Mucosa of stomach (tissue), 1 donor: Measurements from ENCODE around the gene PLEKHO2.

Experiments used
- H3K27me3 ChIP-seq: one replicate; pipeline ENCODE4 v1.7.0; 2013; ENCODE audit warnings: mild to moderate bottlenecking, low read length; ENCODE audit not compliant: control insufficient read depth, insufficient read depth
- H3K36me3 ChIP-seq: one replicate; pipeline ENCODE4 v1.7.0; 2013; ENCODE audit warnings: low read length; ENCODE audit not compliant: control insufficient read depth, insufficient read depth
- H3K4me1 ChIP-seq: one replicate; pipeline ENCODE4 v1.7.0; 2013; ENCODE audit warnings: mild to moderate bottlenecking, low read length; ENCODE audit not compliant: control insufficient read depth, insufficient read depth
- H3K4me3 ChIP-seq: one replicate; pipeline ENCODE4 v1.7.0; 2013; ENCODE audit warnings: low read length
- H3K9ac ChIP-seq: one replicate; pipeline ENCODE4 v1.7.0; 2013; ENCODE audit warnings: mild to moderate bottlenecking, low read length, moderate library complexity
- H3K9me3 ChIP-seq: one replicate; pipeline ENCODE4 v1.7.0; 2013; ENCODE audit warnings: mild to moderate bottlenecking, low read length, moderate library complexity; ENCODE audit not compliant: control insufficient read depth
- donor health status: Pancreatic carcinoma.

The PLEKHO2 gene

DNA sequence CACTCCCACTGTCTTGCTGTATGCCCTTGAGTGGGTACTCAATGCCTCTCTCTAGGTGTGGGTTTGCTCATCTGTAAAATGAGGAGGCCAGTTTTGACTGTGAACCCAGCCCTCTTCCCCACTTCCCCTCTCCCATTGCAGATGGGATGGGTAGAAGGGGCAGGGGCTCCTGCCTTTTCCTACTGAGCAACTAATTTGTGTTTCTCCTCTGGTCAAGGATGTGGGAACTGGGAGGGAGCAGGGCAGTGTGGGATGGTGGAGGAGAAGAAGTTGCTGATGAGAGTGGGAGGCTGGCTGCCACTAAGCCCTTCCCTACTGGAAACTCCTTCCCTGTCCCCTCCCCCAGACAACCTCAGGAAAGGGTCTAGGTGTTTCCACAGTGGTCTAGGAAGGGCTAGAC, 49.8 kb downstream of the PLEKHO2 start:
- Histone ChIP-seq H3K9ac (no peak overlapping the region), H3K27me3 (no peaks in the 10 kb centered on the region), H3K4me1 (peaks cover 25% of the 10 kb centered on the region), H3K36me3 (no peaks in the 10 kb centered on the region), H3K9me3 (no peaks in the 10 kb centered on the region), H3K4me3 (no peak overlapping the region)

DNA sequence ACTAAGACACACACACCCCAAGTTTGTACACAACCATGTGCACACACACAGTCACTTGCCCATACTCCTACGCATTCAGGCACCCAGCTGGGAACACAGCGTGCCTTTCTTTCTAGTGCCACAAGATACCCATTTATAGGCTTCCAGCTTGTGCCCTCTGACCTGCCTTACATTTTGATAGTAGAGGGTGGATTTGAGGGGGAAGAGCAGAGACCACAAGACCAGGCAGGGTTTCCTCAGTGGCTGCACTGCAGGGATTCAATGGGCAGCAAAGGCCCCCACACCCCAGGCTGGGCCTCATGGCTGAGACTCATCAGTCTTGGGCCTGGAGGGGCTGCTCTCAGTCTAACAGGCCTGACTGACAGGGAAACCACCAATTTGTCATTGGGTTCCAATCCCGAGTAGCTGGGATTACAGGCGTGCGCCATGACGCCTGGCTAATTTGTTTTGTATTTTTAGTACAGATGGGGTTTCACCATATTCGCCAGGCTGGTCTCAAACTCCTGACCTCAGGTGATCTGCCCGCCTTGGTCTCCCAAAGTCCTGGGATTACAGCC, 51.2 kb downstream of the PLEKHO2 start:
- Histone ChIP-seq H3K4me1 (peaks cover 39% of the 10 kb centered on the region), H3K4me3 (no peak overlapping the region), H3K9ac (peak overlapping the region; percentile 61), H3K36me3 (no peaks in the 10 kb centered on the region), H3K9me3 (no peaks in the 10 kb centered on the region), H3K27me3 (no peaks in the 10 kb centered on the region)

DNA sequence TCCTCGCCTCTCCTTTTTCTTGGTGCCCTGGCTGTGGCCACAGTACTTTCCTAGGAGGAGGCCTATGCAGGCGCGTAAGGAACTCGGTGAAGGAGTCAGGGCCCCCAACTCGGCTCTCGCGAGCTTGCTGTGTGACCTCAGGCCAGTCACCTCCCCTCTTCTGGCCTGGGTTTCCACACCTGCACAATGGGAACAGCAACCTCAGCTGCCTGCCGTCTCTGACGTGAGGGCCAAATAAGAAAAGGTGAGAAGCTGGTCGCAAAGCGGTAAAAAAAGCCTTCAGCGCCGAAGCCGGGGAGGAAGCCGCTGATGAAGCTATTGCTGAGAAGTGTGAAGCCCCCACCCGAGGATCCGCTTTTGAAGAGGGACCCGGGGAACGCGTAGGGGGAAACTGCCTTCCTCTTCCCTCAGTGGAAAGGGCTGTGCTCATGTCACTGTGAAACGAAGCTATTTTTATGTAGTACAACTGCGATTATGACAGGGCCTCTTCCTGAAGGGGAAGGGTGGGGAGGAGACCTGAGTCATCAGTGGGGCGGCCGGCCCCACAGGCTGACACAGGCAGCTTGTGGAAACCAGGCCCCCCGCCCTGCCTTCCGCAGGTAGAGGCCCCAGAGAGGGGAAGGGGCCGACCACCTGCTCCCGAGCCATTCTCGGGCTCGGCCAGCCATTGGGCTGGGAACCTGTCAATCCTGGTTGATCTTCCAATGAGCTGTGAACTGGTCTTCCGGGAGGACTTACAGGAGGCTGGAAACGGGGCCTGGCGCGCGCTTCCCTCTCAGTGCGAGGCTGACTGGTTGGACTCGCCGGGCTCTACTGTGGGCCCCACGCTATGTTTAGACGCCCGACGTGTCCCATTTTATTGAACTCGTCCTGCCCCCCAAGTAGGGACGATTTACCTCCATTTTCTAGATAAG, 52.0 kb downstream of the PLEKHO2 start:
- H3K9ac ChIP-seq: peak overlapping the region; percentile 61
- no peak overlapping the region for H3K4me3 ChIP-seq
- H3K4me1 ChIP-seq: peaks cover 42% of the 10 kb centered on the region

DNA sequence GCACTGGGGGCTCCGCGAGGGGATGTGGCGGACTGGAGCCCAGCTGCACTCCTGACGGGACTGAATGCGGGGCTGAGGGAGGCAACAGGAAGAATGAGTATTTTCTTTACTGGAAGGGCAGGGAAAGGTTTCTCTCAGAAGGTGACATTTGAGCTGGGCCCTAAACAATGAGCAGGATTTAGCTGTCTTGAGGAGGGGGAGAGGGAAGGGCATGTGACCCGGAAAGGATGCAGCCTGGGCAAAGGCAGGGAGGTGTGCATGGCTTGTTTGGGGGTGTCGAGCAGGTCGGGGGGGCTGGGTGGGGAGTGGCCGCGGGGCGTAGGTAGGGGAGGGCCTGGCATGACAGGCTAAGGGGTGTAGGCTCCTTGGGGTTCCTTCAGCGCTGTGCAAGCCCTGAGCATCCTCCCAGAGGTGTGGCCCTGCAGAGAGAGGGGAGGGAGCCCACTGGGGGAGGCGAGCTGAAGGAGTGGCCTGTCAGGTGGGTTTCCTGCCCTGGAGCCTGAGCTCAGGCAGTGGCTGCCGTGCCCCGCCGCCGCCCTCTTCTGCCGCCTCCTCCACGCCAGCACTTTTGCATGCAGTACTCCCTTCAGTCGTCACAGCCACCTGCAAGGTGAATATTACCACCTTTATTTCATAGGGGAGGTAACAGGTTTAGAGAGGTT, 52.8 kb downstream of the PLEKHO2 start:
- H3K4me3 ChIP-seq: no peak overlapping the region
- H3K9ac ChIP-seq: peak overlapping the region; percentile 61
- peaks cover 42% of the 10 kb centered on the region for H3K4me1 ChIP-seq
- no peaks in the 10 kb centered on the region for H3K27me3 ChIP-seq
- H3K36me3 ChIP-seq: no peaks in the 10 kb centered on the region
- H3K9me3 ChIP-seq: no peaks in the 10 kb centered on the region

More for the DNA sequence above, 52.0 kb downstream of the PLEKHO2 start:
- H3K27me3 ChIP-seq: no peaks in the 10 kb centered on the region
- H3K36me3 ChIP-seq: no peaks in the 10 kb centered on the region
- H3K9me3 ChIP-seq: no peaks in the 10 kb centered on the region

DNA sequence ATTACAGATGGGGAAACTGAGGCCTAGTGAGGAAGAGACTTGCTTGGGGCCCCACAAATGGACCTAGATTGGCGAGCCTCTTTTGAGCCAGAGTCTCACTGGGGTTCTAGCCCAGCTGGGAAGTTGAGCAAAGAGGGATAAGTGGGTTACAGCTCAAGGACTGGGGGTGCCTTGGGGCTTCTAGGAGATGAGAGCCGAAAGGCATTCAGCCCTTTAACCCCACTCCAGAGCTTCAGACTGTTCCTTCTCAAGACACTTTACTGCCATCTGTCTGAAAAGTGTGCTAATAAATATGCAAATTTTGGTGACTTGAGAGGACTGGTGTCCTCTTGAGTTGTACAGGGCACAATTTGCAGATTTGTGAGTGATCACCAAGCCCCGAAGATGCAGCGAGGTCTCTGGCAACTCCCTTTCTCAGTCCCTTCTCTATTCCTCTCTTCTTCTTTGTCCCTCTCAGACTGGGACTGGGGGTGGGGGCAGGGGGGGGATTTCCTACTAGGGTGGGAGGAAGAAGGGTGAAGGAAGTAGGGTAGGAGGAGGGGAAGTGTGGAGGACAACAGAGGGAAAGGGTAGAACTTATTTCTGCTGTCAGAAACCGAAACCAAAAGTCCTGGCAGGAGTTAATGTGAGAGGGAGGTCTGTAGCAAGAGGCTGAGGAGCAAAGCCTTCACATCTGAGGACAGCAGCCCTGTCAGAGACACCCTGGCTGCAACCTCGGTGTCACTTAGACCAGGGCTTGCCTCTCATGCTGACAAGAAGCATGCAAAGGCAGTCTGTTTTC, 53.8 kb downstream of the PLEKHO2 start:
- no peaks in the 10 kb centered on the region for H3K36me3 ChIP-seq
- peak overlapping the region; percentile 45 for H3K9ac ChIP-seq
- no peaks in the 10 kb centered on the region for H3K27me3 ChIP-seq
- no peaks in the 10 kb centered on the region for H3K9me3 ChIP-seq
- no peak overlapping the region for H3K4me3 ChIP-seq
- H3K4me1 ChIP-seq: peaks cover 42% of the 10 kb centered on the region

DNA sequence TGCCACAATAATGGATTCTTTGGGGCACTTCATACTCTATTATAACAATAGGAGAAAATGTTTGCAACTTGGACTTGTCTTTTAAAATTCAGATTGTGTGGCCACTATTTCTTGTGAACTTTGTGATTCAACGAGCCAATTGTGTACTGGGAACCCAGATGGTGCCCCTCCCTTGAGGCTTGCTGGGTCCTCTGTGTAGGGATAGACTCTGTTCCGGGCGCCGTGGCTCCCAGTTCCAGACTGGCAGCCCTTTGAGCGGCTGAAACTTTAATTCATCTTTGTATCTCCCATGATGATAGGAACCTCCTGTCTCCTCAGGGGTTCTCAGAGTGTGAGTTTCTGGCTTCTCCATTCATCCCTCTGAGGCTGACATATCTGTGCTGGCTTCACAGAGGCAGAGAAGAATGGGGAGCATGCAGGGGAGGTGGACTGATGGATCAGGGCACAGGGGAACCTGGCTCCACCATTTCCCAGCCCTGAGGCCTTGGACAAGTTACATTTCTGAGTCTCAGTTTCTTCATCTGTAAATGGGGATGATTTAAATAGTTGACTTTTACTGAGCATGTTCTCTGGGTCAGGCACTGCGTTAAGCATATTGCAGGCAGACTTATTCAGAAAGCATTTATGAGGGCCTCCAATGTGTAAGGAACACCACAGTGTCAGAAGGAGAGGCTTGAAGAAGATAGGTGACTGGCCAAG, 54.8 kb downstream of the PLEKHO2 start:
- Histone ChIP-seq H3K4me3 (no peak overlapping the region), H3K9ac (no peak overlapping the region), H3K9me3 (no peaks in the 10 kb centered on the region), H3K36me3 (no peaks in the 10 kb centered on the region), H3K4me1 (peaks cover 42% of the 10 kb centered on the region), H3K27me3 (no peaks in the 10 kb centered on the region)

DNA sequence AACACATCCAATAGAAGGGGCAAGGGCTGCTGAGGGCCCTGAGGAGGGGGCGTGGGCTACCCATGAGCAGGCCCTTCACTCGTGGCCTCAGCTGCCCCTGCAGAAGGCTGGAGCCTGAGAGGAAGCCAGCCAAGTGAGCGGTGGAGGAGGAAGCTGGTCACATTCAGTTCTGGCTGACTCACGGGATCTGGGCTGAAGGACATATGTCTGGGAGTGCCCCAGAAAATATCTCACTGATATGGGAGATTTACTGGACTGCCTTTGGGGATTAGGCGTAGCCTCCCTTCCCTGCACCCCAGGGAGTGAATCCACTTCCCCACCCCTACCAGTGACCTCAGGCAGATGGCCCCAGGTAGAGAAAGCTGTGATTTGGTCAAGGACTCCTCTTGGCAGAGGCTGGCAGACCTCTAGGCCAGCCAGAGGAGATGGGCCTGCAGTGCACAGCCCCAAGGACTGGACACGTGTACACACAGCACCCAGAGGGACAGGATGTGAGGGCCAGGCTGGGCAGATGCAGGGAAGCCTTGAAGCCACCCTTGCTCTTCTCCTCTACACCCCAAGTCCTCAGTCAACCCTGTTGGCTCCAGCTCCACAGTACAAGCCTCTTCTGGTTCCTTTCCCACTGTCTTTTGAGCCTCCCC, 55.8 kb downstream of the PLEKHO2 start:
- Histone ChIP-seq H3K9me3 (no peaks in the 10 kb centered on the region), H3K27me3 (no peaks in the 10 kb centered on the region), H3K9ac (peak overlapping the region; percentile 5), H3K4me1 (peaks cover 42% of the 10 kb centered on the region), H3K4me3 (no peak overlapping the region), H3K36me3 (no peaks in the 10 kb centered on the region)

DNA sequence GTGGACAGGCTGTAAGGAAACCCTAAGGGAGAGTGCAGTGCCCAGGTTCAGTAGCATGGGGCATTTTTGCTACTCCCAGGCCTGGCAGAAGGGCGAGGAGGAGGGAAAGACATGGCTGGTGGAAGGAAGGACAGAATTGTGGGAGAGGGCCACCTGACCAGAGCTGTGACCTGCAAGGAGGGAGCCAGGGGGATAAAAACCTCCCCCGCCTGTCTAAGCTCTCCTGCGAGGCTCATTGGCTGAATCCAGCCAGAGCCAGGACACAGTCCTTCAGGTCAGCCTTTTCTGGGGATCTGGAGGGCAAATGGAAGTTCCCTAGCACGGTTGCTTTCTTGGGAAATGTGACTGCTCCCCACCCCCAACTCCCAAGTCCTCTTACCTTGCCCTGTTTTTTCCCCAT, 56.7 kb downstream of the PLEKHO2 start:
- H3K27me3 ChIP-seq: no peaks in the 10 kb centered on the region
- no peaks in the 10 kb centered on the region for H3K9me3 ChIP-seq
- H3K4me3 ChIP-seq: no peak overlapping the region
- H3K36me3 ChIP-seq: no peaks in the 10 kb centered on the region
- no peak overlapping the region for H3K9ac ChIP-seq
- H3K4me1 ChIP-seq: peaks cover 42% of the 10 kb centered on the region

DNA sequence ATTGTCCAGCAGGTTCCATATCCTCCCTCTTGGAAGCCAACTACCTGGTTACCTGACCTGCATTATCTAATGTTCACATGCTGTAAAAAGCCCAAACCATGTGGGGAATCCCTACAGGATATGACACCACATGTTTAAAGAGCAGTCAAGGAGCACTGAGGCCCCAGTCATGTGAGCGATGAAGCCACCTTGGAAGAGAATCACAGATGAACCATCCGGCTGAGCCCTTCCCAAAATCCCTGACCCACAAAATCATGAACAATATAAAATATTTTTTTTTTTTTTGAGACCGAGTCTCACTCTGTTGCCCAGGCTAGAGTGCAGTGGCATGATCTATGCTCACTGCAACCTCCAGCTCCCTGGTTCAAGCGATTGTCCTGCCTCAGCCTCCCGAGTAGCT, 59.4 kb downstream of the PLEKHO2 start:
- H3K27me3 ChIP-seq: no peaks in the 10 kb centered on the region
- H3K36me3 ChIP-seq: no peaks in the 10 kb centered on the region
- no peak overlapping the region for H3K9ac ChIP-seq
- no peak overlapping the region for H3K4me3 ChIP-seq
- peaks cover 27% of the 10 kb centered on the region for H3K4me1 ChIP-seq
- H3K9me3 ChIP-seq: no peaks in the 10 kb centered on the region

DNA sequence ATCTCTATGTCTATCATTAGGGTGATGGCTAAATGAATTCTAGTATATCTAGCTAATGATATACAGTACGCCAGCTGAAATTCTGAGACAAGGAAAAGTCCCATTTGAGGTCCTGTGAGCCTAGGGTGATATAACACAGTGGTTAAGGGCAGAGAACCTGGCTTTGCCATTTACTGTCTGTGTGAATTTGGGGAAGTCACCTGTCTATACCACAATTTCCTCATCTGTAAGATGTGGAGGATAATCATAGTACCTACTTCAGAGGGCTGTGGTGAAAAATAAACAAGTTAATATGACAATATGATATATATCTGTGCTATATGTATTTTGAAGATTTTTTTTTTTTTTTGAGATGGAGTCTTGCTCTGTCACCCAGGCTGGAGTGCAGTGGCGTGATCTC, 60.2 kb downstream of the PLEKHO2 start:
- Histone ChIP-seq H3K4me3 (no peak overlapping the region), H3K36me3 (no peaks in the 10 kb centered on the region), H3K4me1 (peaks cover 20% of the 10 kb centered on the region), H3K27me3 (no peaks in the 10 kb centered on the region), H3K9ac (no peak overlapping the region), H3K9me3 (no peaks in the 10 kb centered on the region)

DNA sequence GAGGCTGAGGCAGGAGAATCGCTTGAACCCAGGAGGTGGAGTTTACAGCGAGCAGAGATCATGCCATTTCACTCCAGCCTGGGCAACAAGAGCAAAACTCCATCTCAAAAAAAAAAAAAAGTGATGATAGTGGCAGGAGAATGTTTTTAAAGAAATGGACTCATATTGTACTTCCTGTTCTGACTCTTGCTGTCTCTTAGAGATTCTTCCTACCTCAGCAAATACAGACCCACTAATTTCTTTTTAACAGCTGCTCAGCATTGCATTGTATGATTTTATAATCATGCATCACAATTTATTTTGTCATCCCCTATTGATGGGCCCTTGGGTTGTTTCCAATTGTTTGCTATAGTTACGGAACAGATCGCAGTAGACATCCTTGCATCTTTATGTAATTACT, 61.1 kb downstream of the PLEKHO2 start:
- Histone ChIP-seq H3K4me3 (no peak overlapping the region), H3K9ac (no peak overlapping the region), H3K4me1 (peaks cover 10% of the 10 kb centered on the region), H3K27me3 (no peaks in the 10 kb centered on the region), H3K9me3 (no peaks in the 10 kb centered on the region), H3K36me3 (no peaks in the 10 kb centered on the region)
